Kidney epithelial cell (primary cell): ENCODE data around the gene SORCS3. TPM values are rescaled to one million over a fixed set of nuclear protein-coding genes. Genes with fewer than 3 reads are reported as not detected.

ENCODE experiments used
- DNase-seq: peaks from one replicate; pipeline ENCODE4 v3.0.0-alpha.2; 2010; ENCODE audit warnings: low read depth
- H3K27me3 ChIP-seq: 2 replicates; pipeline ENCODE4 v1.6.0; 2011; ENCODE audit warnings: low read length; ENCODE audit not compliant: control insufficient read depth, insufficient read depth
- H3K36me3 ChIP-seq: 2 replicates; pipeline ENCODE4 v1.5.1; 2011; ENCODE audit warnings: low read length; ENCODE audit not compliant: control insufficient read depth, insufficient read depth
- H3K4me3 ChIP-seq: 2 replicates; pipeline ENCODE4 v1.5.1; 2011; ENCODE audit warnings: low read depth, mild to moderate bottlenecking, control low read depth, low read length
- total RNA-seq: library from RNA; depleted of rRNA; stranded (reverse); fragments of >200 nt; gene quantifications from 2 replicates; pipeline ENCODE4 v1.2.3, GENCODE V29; 2015
- TF ChIP-seq, protein P1 (sequence below): IDR thresholded peaks from 2 replicates; pipeline ENCODE4 v1.5.1; 2011; ENCODE audit warnings: mild to moderate bottlenecking, moderate library complexity, low read length, control low read depth, inconsistent platforms; ENCODE audit not compliant: insufficient read depth, poor library complexity, severe bottlenecking

The SORCS3 gene
- total RNA-seq, 1 donor from 2014 or later: 0.96 TPM

DNA sequence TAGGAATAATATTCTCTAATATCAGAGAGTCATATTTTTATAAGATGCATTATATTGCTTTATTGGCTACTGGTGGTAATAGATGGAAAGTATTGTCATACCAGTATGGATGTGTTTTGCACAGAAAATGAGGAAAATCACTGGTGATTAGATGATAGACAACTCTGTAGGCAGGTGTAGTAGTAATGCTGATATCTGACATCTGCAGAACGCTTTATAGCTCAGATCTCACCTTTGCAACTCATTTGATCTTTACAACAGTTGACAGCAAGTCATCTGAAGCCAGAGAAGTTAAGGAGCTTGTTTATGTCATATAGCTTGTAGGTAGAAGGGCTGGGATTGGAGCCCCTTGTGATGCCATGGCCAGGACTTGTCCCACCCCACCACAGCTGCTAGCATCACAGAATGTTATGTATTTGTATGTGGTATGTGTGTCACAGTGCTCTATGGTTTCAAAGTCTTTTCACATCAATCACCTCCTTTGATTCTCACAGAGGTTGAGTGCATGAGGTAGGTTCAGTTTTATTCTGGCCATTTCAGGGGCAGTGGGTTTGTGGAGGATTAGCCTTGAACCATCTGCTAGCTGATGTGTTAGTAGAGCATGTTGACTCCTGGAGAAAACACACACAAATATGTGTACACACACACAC, 140.0 kb downstream of the SORCS3 start:
- Histone ChIP-seq H3K27me3 (no peaks in the 10 kb centered on the region), H3K4me3 (no peak overlapping the region), H3K36me3 (no peaks in the 10 kb centered on the region)
- no peak for DNase-seq
- TF ChIP-seq, protein P1, sequence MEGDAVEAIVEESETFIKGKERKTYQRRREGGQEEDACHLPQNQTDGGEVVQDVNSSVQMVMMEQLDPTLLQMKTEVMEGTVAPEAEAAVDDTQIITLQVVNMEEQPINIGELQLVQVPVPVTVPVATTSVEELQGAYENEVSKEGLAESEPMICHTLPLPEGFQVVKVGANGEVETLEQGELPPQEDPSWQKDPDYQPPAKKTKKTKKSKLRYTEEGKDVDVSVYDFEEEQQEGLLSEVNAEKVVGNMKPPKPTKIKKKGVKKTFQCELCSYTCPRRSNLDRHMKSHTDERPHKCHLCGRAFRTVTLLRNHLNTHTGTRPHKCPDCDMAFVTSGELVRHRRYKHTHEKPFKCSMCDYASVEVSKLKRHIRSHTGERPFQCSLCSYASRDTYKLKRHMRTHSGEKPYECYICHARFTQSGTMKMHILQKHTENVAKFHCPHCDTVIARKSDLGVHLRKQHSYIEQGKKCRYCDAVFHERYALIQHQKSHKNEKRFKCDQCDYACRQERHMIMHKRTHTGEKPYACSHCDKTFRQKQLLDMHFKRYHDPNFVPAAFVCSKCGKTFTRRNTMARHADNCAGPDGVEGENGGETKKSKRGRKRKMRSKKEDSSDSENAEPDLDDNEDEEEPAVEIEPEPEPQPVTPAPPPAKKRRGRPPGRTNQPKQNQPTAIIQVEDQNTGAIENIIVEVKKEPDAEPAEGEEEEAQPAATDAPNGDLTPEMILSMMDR: no peak

DNA sequence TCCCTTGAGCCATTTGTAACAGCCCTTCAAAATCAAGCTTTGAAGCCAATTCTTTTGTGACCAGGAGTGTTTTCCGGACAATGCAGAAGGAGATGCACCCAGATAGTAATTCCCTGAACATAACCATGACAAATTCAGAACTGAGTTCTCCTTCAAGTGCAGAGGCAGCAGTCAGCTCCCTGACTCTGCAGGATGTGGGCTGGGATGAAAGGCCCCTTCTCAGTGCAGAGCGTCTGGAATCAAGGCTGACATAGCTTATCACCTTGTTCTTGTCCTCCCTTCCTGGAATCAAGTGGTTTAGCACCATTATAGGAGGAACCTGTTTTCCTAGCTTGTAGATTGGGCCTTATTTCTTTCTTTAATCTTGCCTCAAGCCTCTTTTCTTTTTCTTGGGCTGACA, 143.4 kb downstream of the SORCS3 start:
- no peaks in the 10 kb centered on the region for H3K27me3 ChIP-seq
- TF ChIP-seq, protein P1: no peak
- no peak for DNase-seq
- no peaks in the 10 kb centered on the region for H3K36me3 ChIP-seq
- no peak overlapping the region for H3K4me3 ChIP-seq

DNA sequence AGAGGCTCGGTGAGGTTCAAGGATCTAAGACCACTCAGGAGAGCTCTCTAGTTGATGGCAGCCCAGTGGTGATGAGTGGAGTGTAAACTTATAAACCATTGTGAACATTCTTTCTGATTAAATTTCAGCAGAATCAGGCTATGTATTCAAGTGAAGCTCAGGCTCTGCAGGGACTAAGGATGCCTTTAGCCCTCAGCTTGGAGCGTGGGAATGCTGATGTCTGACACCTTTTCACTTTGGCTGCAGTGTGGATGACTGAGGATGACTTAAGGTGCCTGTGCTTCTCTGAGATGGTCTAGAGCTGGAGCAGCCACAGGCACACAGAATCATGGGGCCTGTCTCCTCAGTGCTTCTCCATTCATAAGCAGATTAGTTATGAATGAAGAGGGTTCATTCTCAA, 150.4 kb downstream of the SORCS3 start:
- TF ChIP-seq, protein P1: no peak

DNA sequence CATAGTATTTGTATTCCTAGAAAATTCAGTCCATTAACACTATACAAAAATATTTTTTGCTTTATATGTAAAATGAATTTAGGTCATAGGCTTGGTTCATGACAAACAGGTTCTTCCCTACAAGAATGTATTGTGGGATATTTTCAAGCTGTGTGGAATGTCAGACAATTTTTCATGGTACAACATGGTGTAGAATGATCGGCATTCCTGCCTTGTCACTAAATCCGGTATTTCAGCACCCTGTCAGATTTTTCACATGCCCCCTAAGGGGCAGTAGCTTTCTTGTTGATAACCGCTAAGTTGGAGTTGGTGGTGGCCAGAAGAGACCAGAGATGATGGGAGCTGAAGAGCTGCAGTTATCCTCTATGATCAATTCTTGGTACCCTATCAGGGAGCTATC, 154.3 kb downstream of the SORCS3 start:
- TF ChIP-seq, protein P1: no peak
- no peak overlapping the region for H3K4me3 ChIP-seq
- no peaks in the 10 kb centered on the region for H3K27me3 ChIP-seq
- DNase-seq: no peak
- H3K36me3 ChIP-seq: no peaks in the 10 kb centered on the region

More for the DNA sequence above, 150.4 kb downstream of the SORCS3 start:
- H3K27me3 ChIP-seq: no peaks in the 10 kb centered on the region
- DNase-seq: no peak
- H3K4me3 ChIP-seq: no peak overlapping the region
- no peaks in the 10 kb centered on the region for H3K36me3 ChIP-seq

DNA sequence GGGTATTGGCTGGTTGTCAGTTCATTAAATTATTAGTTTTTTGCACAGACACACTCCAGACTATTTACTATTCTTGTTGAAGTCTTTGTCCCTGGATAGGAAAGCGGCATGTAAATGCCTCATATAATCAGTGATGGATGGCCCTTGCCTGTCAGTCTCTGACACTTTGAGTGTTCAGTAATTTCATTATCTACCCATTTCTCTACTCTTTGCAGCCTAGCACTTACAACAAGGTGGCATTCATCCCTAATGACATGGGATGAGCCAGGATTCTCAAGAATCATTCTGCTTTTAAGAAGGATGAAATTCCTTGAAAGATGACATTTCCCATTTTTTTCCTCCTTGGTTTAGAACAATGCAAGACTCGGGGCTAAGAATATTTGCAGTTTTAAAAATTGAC, 155.7 kb downstream of the SORCS3 start:
- TF ChIP-seq, protein P1: no peak
- no peak for DNase-seq

DNA sequence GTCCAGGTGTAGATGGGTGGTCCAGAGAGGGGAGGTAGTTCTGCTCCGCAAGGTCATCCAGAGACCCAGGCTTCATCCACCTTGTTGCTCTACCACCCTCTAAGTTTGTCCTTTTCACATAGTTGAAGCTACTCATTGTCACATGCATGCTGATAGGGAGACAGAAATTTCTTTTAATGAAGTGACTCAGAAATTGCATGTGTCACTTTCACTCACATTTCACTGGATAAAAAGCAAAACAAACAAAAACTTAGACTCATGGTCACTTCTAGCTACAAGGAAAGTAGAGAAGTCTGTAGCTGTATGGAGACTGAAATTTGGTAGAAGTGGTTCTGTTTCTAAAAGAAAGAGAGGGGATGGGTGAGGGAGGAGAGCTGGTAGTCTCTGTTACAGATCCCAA, 161.9 kb downstream of the SORCS3 start:
- no peak overlapping the region for H3K4me3 ChIP-seq
- no peaks in the 10 kb centered on the region for H3K36me3 ChIP-seq
- TF ChIP-seq, protein P1: no peak
- no peaks in the 10 kb centered on the region for H3K27me3 ChIP-seq
- no peak for DNase-seq

More for the DNA sequence above, 155.7 kb downstream of the SORCS3 start:
- Histone ChIP-seq H3K27me3 (no peaks in the 10 kb centered on the region), H3K4me3 (no peak overlapping the region), H3K36me3 (no peaks in the 10 kb centered on the region)
